ENCODE data around the gene SDK1.

Gene SDK1

DNA sequence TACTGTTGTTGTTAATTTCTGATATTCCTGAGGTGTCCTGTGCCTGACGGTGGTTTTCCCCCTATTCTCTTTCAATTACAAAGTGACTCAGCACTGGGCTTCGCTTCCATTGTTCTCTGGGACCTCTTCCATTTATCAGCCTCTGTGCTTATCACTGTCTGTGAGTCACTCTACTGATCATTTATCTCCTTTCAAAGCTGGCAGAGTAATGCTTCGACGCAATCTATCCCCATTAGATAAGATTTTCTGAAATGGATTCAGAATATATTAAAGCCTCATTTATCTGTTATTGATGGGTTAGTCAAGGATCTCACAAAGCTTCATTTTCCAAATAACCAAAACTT is 679.2 kb downstream of the SDK1 start:
- Histone ChIP-seq H3K4me2 (ENCODE audit: low read length) (no peak overlapping the region), H3K4me3 (ENCODE audit: low read length) (no peak overlapping the region), H3K36me3 (ENCODE audit: control insufficient read depth, low read length) (no peaks in the 10 kb centered on the region), H3K79me2 (ENCODE audit: control insufficient read depth, low read length) (no peaks in the 10 kb centered on the region), H4K20me1 (ENCODE audit: control insufficient read depth, insufficient read depth, low read depth, low read length) (no peaks in the 10 kb centered on the region), H3K27ac (ENCODE audit: low read depth, low read length) (no peak overlapping the region), H3F3A (ENCODE audit: control insufficient read depth, insufficient read depth) (no peaks in the 10 kb centered on the region), H3K27me3 (ENCODE audit: control insufficient read depth, low read length) (no peaks in the 10 kb centered on the region), H3K9me2 (replicated peaks; ENCODE audit: control insufficient read depth, low read length) (no peaks in the 10 kb centered on the region), H3K4me1 (ENCODE audit: control insufficient read depth, low read length) (no peaks in the 10 kb centered on the region), H3K9me3 (ENCODE audit: control insufficient read depth, insufficient read depth, low read length) (peaks cover 5% of the 10 kb centered on the region)
- no peak for TF ChIP-seq CTCF (IDR thresholded peaks at IDR 0.05; ENCODE audit: low read depth, low read length, poor library complexity, severe bottlenecking)
- TF ChIP-seq EZH2phosphoT487 (IDR thresholded peaks at IDR 0.05; ENCODE audit: borderline replicate concordance, low read length), result no peak

DNA sequence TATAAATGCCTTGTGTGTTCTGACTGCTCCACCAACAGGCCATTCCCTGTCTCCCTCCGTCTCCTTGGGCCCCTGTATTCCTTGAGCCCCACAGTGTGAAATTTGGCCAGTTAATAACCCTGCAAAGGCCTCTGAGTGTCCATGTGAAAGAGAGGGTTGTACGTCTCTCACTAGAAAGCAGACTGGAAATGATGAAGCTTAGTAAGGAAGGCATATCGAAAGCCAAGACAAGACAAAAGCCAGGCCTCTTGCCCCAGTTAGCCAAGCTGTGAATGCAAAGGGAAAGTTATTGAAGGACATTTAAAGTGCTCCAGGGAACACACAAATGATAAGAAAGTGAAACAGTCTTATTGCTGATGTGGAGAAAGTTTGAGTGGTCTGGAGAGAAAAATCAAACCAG is 680.2 kb downstream of the SDK1 start:
- Histone ChIP-seq H3K4me3 (ENCODE audit: low read length) (no peak overlapping the region), H3K36me3 (ENCODE audit: control insufficient read depth, low read length) (no peaks in the 10 kb centered on the region), H3K4me2 (ENCODE audit: low read length) (no peak overlapping the region), H3K27ac (ENCODE audit: low read depth, low read length) (no peak overlapping the region), H4K20me1 (ENCODE audit: control insufficient read depth, insufficient read depth, low read depth, low read length) (no peaks in the 10 kb centered on the region), H3K4me1 (ENCODE audit: control insufficient read depth, low read length) (no peaks in the 10 kb centered on the region), H3K9me2 (replicated peaks; ENCODE audit: control insufficient read depth, low read length) (no peaks in the 10 kb centered on the region), H3K27me3 (ENCODE audit: control insufficient read depth, low read length) (no peaks in the 10 kb centered on the region), H3K9me3 (ENCODE audit: control insufficient read depth, insufficient read depth, low read length) (no peaks in the 10 kb centered on the region), H3F3A (ENCODE audit: control insufficient read depth, insufficient read depth) (no peaks in the 10 kb centered on the region), H3K79me2 (ENCODE audit: control insufficient read depth, low read length) (no peaks in the 10 kb centered on the region)
- TF ChIP-seq CTCF (IDR thresholded peaks at IDR 0.05; ENCODE audit: low read depth, low read length, poor library complexity, severe bottlenecking), result no peak
- TF ChIP-seq EZH2phosphoT487 (IDR thresholded peaks at IDR 0.05; ENCODE audit: borderline replicate concordance, low read length), result no peak

GRCh38 chr7:3984456-3984855 is 683.4 kb downstream of the SDK1 start:
- H3K27me3 ChIP-seq (ENCODE audit: control insufficient read depth, low read length), result no peaks in the 10 kb centered on the region
- H4K20me1 ChIP-seq (ENCODE audit: control insufficient read depth, insufficient read depth, low read depth, low read length), result no peaks in the 10 kb centered on the region
- no peaks in the 10 kb centered on the region for H3K4me1 ChIP-seq (ENCODE audit: control insufficient read depth, low read length)
- H3K9me2 ChIP-seq (replicated peaks; ENCODE audit: control insufficient read depth, low read length), result no peaks in the 10 kb centered on the region
- no peaks in the 10 kb centered on the region for H3K79me2 ChIP-seq (ENCODE audit: control insufficient read depth, low read length)
- H3K4me3 ChIP-seq (ENCODE audit: low read length), result no peak overlapping the region
- TF ChIP-seq CTCF (IDR thresholded peaks at IDR 0.05; ENCODE audit: low read depth, low read length, poor library complexity, severe bottlenecking) (no peak), EZH2phosphoT487 (IDR thresholded peaks at IDR 0.05; ENCODE audit: borderline replicate concordance, low read length) (no peak)
- H3K36me3 ChIP-seq (ENCODE audit: control insufficient read depth, low read length), result no peaks in the 10 kb centered on the region
- no peaks in the 10 kb centered on the region for H3K9me3 ChIP-seq (ENCODE audit: control insufficient read depth, insufficient read depth, low read length)
- H3F3A ChIP-seq (ENCODE audit: control insufficient read depth, insufficient read depth), result no peaks in the 10 kb centered on the region
- H3K4me2 ChIP-seq (ENCODE audit: low read length), result no peak overlapping the region
- no peak overlapping the region for H3K27ac ChIP-seq (ENCODE audit: low read depth, low read length)

DNA sequence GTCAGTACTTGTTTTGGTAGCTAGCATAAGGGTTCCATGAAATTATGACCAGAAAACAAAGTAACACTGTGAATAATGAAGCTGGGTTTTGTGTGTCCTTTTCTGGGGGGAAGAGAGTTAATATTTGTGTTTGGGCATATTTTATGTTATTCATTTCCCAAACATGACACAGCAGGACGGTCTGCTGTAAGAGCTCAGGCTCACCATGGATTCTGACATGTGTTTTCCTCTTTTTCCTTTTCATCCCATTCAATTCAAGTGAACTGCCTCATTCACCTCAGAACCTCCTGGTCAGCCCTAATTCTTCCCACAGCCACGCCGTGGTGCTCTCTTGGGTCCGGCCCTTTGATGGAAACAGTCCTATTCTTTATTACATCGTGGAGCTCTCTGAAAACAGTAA is 685.9 kb downstream of the SDK1 start:
- no peak for TF ChIP-seq CTCF (IDR thresholded peaks at IDR 0.05; ENCODE audit: low read depth, low read length, poor library complexity, severe bottlenecking)
- no peak for TF ChIP-seq EZH2phosphoT487 (IDR thresholded peaks at IDR 0.05; ENCODE audit: borderline replicate concordance, low read length)
- H3K4me1 ChIP-seq (ENCODE audit: control insufficient read depth, low read length), result no peaks in the 10 kb centered on the region
- H3K36me3 ChIP-seq (ENCODE audit: control insufficient read depth, low read length), result no peaks in the 10 kb centered on the region

More for the DNA sequence above, 685.9 kb downstream of the SDK1 start:
- H3K9me2 ChIP-seq (replicated peaks; ENCODE audit: control insufficient read depth, low read length), result no peaks in the 10 kb centered on the region
- no peaks in the 10 kb centered on the region for H3F3A ChIP-seq (ENCODE audit: control insufficient read depth, insufficient read depth)
- H3K4me3 ChIP-seq (ENCODE audit: low read length), result no peak overlapping the region
- H4K20me1 ChIP-seq (ENCODE audit: control insufficient read depth, insufficient read depth, low read depth, low read length), result no peaks in the 10 kb centered on the region
- no peaks in the 10 kb centered on the region for H3K79me2 ChIP-seq (ENCODE audit: control insufficient read depth, low read length)
- no peaks in the 10 kb centered on the region for H3K27me3 ChIP-seq (ENCODE audit: control insufficient read depth, low read length)
- H3K9me3 ChIP-seq (ENCODE audit: control insufficient read depth, insufficient read depth, low read length), result peaks cover 4% of the 10 kb centered on the region; the same call in 1 of the 2 replicates
- no peak overlapping the region for H3K27ac ChIP-seq (ENCODE audit: low read depth, low read length)
- no peak overlapping the region for H3K4me2 ChIP-seq (ENCODE audit: low read length)

Data from DOHH2 (cell line).